GM08714 (cell line): Measurements from ENCODE around the gene DHX58.

Experiments used
- H3K4me3 ChIP-seq: fragments of 200-500 bp; sonication (Bioruptor generic); 2 replicates; pipeline ENCODE4 v1.5.1; 2014; ENCODE audit warnings: mild to moderate bottlenecking, low read length, inconsistent platforms
- ZNF274 ChIP-seq: IDR thresholded peaks from 2 replicates; pipeline ENCODE4 v1.6.1; 2012; ENCODE audit warnings: mild to moderate bottlenecking, low read depth, low read length

DHX58 gene

DNA sequence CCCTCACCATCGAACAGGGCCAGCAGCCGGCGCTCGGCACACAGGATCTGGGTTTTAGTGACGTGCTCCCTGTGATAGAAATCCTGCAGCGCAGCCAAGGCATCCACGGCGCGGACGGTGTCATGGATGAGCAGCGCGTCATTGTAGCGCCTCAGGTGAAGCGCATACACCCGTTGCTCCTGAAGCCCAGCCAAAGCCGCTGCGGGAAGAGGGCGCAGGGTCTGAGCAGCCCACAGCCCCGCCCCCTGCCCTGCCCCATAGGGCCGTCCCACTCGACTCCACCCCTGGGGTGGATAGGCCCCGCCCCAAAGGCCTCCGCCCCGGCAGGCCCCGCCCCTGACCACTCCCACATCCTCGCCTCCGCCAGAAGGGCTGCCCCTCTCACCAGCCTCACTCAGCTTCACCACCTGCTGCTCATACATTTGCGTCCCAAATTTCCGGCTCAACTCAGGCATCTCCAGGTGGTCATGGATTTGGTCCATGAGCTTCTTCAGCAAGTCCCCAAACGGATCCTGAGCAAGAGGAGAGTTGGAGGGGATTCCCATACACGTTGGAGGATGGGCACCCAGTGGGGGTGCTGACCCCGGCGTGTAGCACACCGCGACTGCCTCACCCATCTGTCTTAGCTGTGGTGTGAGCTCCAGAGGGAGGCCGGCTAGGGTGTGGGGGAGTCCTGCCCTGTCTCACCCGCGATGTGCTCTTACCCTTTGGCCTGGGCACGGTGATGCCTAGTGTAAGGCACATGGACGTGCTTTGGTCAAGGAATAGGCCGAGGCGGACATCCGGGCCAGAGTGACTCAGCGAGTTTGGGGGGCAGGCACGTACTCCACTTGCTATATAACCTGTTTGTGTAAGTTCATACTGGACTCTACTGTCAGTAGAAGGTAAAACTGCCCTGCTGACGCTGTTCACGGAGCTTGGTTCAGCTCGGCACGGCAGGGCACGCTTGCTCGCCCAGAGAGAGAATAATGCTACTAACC is 4.6 kb downstream of the DHX58 start:
- H3K4me3 ChIP-seq: no peak overlapping the region
- no peak for TF ChIP-seq ZNF274

DNA sequence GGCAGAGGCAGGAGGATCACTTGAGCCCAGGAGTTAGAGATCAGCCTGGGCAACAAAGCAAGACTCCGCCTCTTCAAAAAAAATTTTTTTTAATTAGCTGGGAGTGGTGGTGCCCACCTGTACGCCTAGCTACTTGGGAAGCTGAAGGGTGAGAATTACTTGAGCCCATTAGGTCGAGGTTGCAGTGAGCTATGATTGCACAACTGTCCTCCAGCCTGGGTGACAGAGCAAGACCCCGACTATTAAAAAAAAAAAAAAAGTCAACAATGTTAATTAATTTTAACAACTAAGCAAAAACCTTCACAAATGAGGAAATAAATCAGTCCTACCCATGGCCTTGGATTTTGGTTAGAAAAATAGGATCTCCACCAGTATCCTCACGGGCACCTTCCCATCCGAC is 5.4 kb downstream of the DHX58 start:
- no peak for TF ChIP-seq ZNF274
- H3K4me3 ChIP-seq: no peak overlapping the region

DNA sequence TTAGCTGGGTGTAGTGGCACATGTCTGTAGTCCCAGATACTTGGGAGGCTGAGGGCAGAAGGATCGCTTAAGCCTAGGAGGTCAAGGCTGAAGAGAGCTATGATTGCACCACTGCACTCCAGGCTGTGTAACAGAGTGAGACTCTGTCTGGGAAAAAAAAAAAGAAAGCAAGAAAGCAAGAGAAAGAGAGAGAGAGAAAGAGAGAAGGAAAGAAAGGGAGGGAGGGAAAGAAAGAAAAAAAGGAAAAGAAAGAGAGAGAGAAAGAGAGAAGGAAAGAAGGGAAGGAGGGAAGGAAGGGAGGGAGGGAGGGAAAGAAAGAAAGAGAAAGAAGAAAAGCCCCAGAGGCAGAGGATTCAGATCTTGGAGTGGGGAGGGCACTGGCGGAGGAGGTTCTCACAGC is 6.5 kb downstream of the DHX58 start:
- H3K4me3 ChIP-seq: no peak overlapping the region
- TF ChIP-seq ZNF274: no peak

- H3K4me3 ChIP-seq: no peak overlapping the region
- no peak for TF ChIP-seq ZNF274
Measured at GRCh38 chr17:42104264-42104663, 8.2 kb downstream of the DHX58 start.

DNA sequence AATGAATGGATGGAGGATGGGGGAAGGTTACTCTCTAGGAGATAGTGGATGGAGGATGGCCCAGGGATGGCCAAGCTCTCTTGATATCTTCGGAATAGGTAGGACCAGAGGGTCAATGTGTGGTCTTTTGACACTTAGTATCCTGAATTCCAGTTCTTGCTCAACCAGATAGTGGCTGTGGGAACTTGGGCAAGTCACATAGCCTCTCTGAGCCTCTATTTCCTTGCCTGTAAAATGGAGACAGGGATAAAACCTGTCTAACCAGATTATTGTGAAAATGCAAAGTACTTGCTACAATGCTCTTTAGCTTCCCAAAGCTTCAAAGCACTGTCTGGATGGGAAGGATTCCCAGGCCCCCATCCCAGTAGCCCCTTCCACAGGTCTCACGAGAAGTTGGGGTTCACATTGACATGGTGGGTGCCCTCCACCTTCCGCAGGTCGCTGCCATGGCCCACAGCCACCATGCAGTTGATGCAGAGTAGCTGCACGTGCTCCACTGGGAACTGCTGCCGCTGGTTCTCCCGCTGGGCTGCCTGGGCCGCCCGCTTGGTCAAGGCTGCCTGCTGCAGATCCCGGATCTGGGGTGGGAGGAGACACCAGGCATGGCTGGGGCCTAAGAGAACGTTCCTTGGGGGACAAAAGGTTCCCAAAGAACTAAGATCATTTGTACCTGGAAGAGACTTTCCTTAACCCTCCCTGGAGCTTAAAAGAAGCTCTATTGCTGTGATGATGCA is 9.1 kb downstream of the DHX58 start:
- H3K4me3 ChIP-seq: no peak overlapping the region
- no peak for TF ChIP-seq ZNF274

GRCh38 chr17:42101513-42102292 is 10.8 kb downstream of the DHX58 start:
- TF ChIP-seq ZNF274: no peak
- H3K4me3 ChIP-seq: no peak overlapping the region

DNA sequence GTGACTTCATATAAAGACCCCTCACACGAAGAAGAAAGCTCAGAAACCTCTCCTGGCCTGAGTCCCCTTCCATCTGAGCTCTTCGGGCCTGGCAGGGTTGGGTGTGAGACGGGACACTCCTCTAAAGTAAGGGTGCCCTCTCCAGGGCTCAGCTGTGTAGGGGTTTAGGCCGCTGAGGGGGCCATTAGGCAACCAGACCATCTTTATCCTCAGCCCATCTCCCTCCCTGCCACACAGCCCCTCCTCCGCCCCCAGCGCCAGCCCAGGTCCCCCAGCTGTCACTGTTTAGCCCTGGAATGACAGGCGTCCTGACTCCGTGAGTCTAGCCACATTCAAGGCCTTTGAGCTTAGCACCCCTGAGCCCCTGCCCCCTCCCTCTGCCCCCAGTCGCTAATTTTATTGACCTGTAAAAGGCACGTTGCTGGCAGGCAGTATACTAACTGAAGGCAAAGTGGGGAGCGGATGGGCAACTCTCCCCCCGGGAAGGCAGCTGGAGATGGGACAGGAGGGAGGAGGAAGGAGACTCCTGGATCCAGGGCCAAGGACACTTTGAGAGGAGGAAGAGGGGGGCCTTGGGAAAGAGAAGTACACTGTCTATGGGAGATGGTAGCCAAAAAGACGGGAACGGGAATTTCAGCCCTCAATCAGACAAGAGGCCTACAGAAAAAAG is 13.6 kb downstream of the DHX58 start:
- H3K4me3 ChIP-seq: no peak overlapping the region
- TF ChIP-seq ZNF274: no peak

DNA sequence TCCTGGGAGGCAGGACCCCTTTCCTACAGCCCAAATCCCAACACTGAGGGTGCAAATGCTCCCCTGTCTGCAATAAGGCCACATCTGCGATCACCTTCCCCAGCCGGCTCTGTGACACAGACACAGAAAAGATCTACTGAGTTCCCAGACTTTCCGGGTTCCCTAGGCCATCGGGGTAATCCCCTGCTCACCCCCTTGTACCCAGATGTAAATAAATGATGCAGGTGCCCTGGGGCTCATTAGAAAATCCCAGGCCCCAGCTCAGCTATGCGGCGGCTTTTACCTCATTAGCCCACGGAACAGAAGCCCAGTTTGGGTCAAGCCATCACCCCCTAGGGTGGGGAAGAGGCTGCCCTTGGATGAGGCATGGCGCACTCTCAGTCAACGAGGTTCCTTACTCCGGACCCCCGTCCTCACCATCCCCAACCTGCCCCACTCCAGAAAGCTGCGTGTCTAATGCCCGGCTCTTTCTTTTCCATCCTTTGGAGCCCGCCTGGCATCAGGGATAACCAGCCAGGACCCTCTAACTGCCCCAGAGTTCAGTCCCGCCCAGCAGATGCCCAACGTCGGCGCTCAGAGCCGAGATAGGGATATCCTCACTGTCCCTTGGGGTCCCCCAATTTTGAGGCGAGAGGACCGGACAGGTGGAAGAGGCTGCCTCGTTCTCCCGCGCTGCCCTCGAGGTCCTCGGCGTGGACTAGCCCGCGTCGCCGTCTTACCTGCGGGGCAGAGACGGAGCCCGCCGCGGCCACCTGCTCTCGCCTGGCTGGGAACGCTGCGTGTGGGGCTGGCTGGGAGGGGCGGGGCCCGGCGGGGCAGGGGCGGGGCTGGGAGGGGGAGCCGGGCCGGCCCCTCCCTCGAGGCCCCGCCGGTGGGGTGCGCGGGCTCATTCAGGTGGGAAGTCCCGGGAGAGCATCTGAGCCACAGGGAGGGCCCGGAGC is 14.6 kb downstream of the DHX58 start, which contains the start of gene ZNF385C:
Gene ZNF385C, minus strand, starts transcription at position 783 of the 941 bp plus-strand sequence. CDS start 35,417 bp downstream, outside the sequence.
- TF ChIP-seq ZNF274: no peak

DNA sequence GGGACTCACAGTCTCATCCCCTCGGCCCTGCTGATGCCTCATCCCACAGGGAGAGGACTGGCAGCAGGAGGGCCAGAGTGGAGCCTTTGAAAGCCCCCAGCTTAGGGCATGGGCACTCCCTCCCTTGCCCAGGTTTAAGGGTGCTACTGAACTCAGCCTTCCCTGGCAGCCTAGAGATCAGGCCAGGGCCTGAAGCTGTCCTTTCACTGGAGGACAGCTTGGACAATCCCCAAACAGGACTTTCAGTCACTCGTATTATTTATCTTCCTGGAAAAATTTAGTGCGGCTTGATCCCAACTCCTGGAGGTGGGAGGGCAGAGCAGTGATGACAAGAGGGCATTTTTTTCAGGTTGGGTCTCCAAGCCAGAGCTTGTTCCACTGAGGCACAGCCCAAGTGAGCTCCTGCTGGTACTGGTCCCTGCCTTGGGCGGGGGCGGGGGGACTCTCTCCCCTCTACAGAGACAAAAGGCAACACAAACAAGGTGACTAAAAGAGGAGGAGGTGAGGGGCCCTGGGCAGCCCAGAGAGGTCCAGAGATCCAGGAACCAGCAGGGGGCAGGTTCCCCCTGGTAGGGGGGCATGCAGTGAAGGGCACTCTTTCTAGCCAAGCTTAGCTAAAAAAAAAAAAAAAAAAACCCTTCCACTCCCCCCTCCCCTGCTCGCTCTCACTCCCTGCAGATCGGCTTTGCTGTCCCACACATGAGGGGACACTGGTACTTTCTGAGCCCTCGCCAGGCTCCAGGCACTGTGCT is 16.0 kb downstream of the DHX58 start:
- H3K4me3 ChIP-seq: no peak overlapping the region
- no peak for TF ChIP-seq ZNF274

More for the DNA sequence above, 14.6 kb downstream of the DHX58 start, which contains the start of gene ZNF385C:
- no peak within 1 kb of the TSS for H3K4me3 ChIP-seq

- no peak for TF ChIP-seq ZNF274
- H3K4me3 ChIP-seq: no peak overlapping the region
Measured at GRCh38 chr17:42094375-42095069, 18.0 kb downstream of the DHX58 start.

- TF ChIP-seq ZNF274: no peak
- H3K4me3 ChIP-seq: no peak overlapping the region
Measured at GRCh38 chr17:42092939-42093338, 19.6 kb downstream of the DHX58 start.
